Heart right ventricle (tissue), 16 donors: ENCODE data around the gene ATP1A4. TPM values are rescaled to one million over a fixed set of nuclear protein-coding genes. Genes with fewer than 3 reads are reported as not detected.

ENCODE experiments used
- ATAC-seq, 8 donors: fragments of 200-7000 bp; cut with Tn5 transposase; one replicate each; pipeline ENCODE4 v1.9.1; 2020; ENCODE audit warnings: mild to moderate bottlenecking in 8 of 8, moderate library complexity in 8 of 8, moderate number of reproducible peaks in 1 of 8
- DNase-seq, 2 donors: peaks; one replicate each; pipeline ENCODE4 v3.0.0-alpha.2; 2020
- H3K27ac ChIP-seq, 10 donors: fragments of 200-600 bp; sonication (generic) in 2 of 10; one replicate each; pipeline versions ENCODE4 v1.5.0 to v1.8.0; 2020 to 2022; ENCODE audit warnings: mild to moderate bottlenecking in 3 of 10
- H3K27me3 ChIP-seq, 7 donors: fragments of 200-600 bp; one replicate each; pipeline ENCODE4 v1.8.0; 2021 to 2022; ENCODE audit warnings: mild to moderate bottlenecking in 2 of 7
- H3K36me3 ChIP-seq, 9 donors: fragments of 200-600 bp; sonication (generic) in 1 of 9; one replicate each; pipeline versions ENCODE4 v1.5.0 to v1.8.0; 2020 to 2022; ENCODE audit warnings: mild to moderate bottlenecking in 2 of 9
- H3K4me1 ChIP-seq, 9 donors: fragments of 200-600 bp; sonication (generic) in 1 of 9; one replicate each; pipeline versions ENCODE4 v1.5.0 to v1.8.0; 2020 to 2022; ENCODE audit warnings: mild to moderate bottlenecking in 4 of 9
- H3K4me3 ChIP-seq, 10 donors: fragments of 200-600 bp; sonication (generic) in 2 of 10; one replicate each; pipeline versions ENCODE4 v1.5.0 to v1.8.0; 2020 to 2022; ENCODE audit warnings: mild to moderate bottlenecking in 7 of 10, moderate library complexity in 2 of 10
- H3K9me3 ChIP-seq, 11 donors: fragments of 200-600 bp in 10 of 11; sonication (generic) in 2 of 11; one replicate each; pipeline versions ENCODE4 v1.5.0 to v1.8.0; 2013 to 2022; ENCODE audit warnings: mild to moderate bottlenecking in 2 of 11, control low read depth in 1 of 11, moderate library complexity in 1 of 11
- WGBS, 2 donors: extraction: QIAGEN DNeasy Blood & Tissue Kit; methylation state at CpG; one replicate each; pipeline ENCODE4 v1.1.7; 2013; ENCODE audit warnings: inconsistent platforms in 1 of 2; 5-methylcytosine and 5-hydroxymethylcytosine counted together
- intact Hi-C, 10 donors: fragments of 100-400 bp; cut with DNase I; formaldehyde crosslinking; loops; one replicate each; pipeline versions ENCODE4 v1.11.1 to v1.14.2; 2022
- polyA plus RNA-seq, 2 donors: library from polyadenylated mRNA; stranded (reverse); fragments of 200-250 nt; gene quantifications; one replicate each; pipeline ENCODE4 v1.2.3, GENCODE V29; 2013
- total RNA-seq, 10 donors: library from RNA; stranded (reverse); fragmentation: NEBNext Ultra II Directional in 3 of 10; extraction: Animal tissue kit (Norgen Biotek cat#: 25700) in 3 of 10; gene quantifications; one replicate each; pipeline versions ENCODE4 v1.2.1 to v1.2.4, GENCODE V29; 2021 to 2023
- TF ChIP-seq, protein P1 (sequence below), 9 donors: fragments of 200-600 bp; sonication (generic) in 2 of 9; IDR thresholded peaks; one replicate each; pipeline versions ENCODE4 v1.5.0 to v1.8.0; 2021 to 2022; ENCODE audit warnings: antibody characterized with exemption in 9 of 9, mild to moderate bottlenecking in 5 of 9, moderate library complexity in 1 of 9
- donor health status: Arrhythmogenic right ventricular cardiomyopathy.
- donor health status: ischemic (EF 13 %, LVEDD 7.1; RV severe dilation, severe dysfunction).
- donor health status: healthy with polysubstance abuse.
- donor health status: DM: no; HTN: yes; CAD: no.
- donor health status: DM: no; HTN: no; CAD: no.
- donor health status: ischemic (EF 25% LVEDD 6.9; RV normal size, moderate dysfunction).
- donor health status: ischemic (EF 25% LVEDD 5.7; RV mildly dilated, moderate dysfunction).
- donor health status: healthy.
- donor health status: DM: yes; HTN: yes; CAD: no.
- donor health status: Ischemic cardiomyopathy.
- donor health status: ischemic (EF 35%, LVEDD 5.7; RV mildly dilated, moderate dysfunction).
- donor health status: nonischemic (EF 11% LVEDD 7.7; RV severe dilation, severe dysfunction).
- donor health status: DM: yes; HTN: yes; CAD: no.
- donor health status: PGD.
- donor health status: ischemic (EF 29% LVEDD 5.4; RV normal size, mild dysfunction).
- donor health status: nonischemic (EF 23%, LVEDD 6.1; RV moderate dilation, normal function).

ATP1A4 gene
- total and polyA plus RNA-seq, 12 donors: 0.04 to 1.5 (median 0.29) TPM; not detected in 5

- WGBS, 2 donors: 94% methylated on average over 14 of the region's 14 CpGs
- no peak overlapping the region for H3K4me3 ChIP-seq
- H3K27me3 ChIP-seq: no peaks in the 10 kb centered on the region
- peaks cover 0 to 20% (median 0%) of the 10 kb centered on the region in 9 donors for H3K4me1 ChIP-seq
- ATAC-seq (no peak), DNase-seq (no peak)
- intact Hi-C loops: no loop called here
- H3K27ac ChIP-seq: no peak overlapping the region
- H3K9me3 ChIP-seq: no peaks in the 10 kb centered on the region
- peaks cover 0 to 19% (median 0%) of the 10 kb centered on the region in 9 donors for H3K36me3 ChIP-seq
- TF ChIP-seq, protein P1, sequence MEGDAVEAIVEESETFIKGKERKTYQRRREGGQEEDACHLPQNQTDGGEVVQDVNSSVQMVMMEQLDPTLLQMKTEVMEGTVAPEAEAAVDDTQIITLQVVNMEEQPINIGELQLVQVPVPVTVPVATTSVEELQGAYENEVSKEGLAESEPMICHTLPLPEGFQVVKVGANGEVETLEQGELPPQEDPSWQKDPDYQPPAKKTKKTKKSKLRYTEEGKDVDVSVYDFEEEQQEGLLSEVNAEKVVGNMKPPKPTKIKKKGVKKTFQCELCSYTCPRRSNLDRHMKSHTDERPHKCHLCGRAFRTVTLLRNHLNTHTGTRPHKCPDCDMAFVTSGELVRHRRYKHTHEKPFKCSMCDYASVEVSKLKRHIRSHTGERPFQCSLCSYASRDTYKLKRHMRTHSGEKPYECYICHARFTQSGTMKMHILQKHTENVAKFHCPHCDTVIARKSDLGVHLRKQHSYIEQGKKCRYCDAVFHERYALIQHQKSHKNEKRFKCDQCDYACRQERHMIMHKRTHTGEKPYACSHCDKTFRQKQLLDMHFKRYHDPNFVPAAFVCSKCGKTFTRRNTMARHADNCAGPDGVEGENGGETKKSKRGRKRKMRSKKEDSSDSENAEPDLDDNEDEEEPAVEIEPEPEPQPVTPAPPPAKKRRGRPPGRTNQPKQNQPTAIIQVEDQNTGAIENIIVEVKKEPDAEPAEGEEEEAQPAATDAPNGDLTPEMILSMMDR (IDR thresholded peaks at IDR 0.05): no peak
Measured at GRCh38 chr1:160146107-160146506, 5.3 kb upstream of the ATP1A4 start.

DNA sequence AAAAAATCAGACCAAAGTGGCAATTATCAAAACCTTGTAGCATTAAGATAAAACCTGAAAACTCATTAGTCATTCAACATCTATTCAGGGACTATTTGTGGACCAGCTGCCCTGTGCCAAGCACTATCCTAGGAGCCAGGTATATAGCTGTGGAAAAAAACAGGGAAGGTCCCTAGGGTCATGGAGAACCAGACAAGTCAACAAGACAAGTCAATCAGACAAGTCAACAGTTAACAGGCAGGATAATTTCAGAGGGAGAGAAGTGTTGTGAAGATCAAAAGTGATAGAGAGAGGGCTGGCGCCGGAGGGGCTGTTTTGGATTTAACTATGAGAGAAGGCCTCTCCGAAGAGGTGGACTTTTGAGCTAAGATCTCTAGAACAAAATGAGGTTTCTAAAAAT lies 3.3 kb upstream of the ATP1A4 start:
- no peaks in the 10 kb centered on the region for H3K36me3 ChIP-seq
- H3K4me3 ChIP-seq: no peak overlapping the region
- no peaks in the 10 kb centered on the region for H3K9me3 ChIP-seq
- peak in 3 of 8 donors; percentile 52 to 73 (median 64) for ATAC-seq
- intact Hi-C loops: loop anchor here in 1 of 10 donors (2.0 kb wide), 1 partner anchor 21 kb away; no protein-coding TSS in a partner anchor
- H3K4me1 ChIP-seq: peaks cover 0 to 20% (median 0%) of the 10 kb centered on the region in 9 donors
- WGBS, 2 donors: 76 to 79% methylated on average over 3 of the region's 3 CpGs
- peak overlapping the region in 3 of 10 donors; percentile 29 to 40 (median 29) for H3K27ac ChIP-seq
- TF ChIP-seq, protein P1 (IDR thresholded peaks at IDR 0.05): no peak
- no peaks in the 10 kb centered on the region for H3K27me3 ChIP-seq
- no peak for DNase-seq

GRCh38 chr1:160149233-160149632 lies 2.2 kb upstream of the ATP1A4 start:
- intact Hi-C loops: loop anchor here in 1 of 10 donors (2.0 kb wide), 1 partner anchor 20 kb away; no protein-coding TSS in a partner anchor
- Histone ChIP-seq H3K4me3 (no peak overlapping the region), H3K9me3 (no peaks in the 10 kb centered on the region), H3K4me1 (peaks cover 0 to 20% (median 0%) of the 10 kb centered on the region in 9 donors), H3K27me3 (no peaks in the 10 kb centered on the region), H3K36me3 (no peaks in the 10 kb centered on the region), H3K27ac (no peak overlapping the region)
- no peak for DNase-seq
- TF ChIP-seq, protein P1 (IDR thresholded peaks at IDR 0.05): no peak
- no peak for ATAC-seq

GRCh38 chr1:160149716-160150115 lies 1.7 kb upstream of the ATP1A4 start:
- TF ChIP-seq, protein P1 (IDR thresholded peaks at IDR 0.05): no peak
- 66 to 69% methylated on average over 2 of the region's 2 CpGs for whole genome bisulfite sequencing, 2 donors
- Histone ChIP-seq H3K4me1 (peaks cover 0 to 20% (median 0%) of the 10 kb centered on the region in 9 donors), H3K9me3 (no peaks in the 10 kb centered on the region), H3K27ac (no peak overlapping the region), H3K4me3 (no peak overlapping the region), H3K36me3 (no peaks in the 10 kb centered on the region), H3K27me3 (no peaks in the 10 kb centered on the region)
- intact Hi-C loops: loop anchor here in 1 of 10 donors (2.0 kb wide), 1 partner anchor 19 kb away; no protein-coding TSS in a partner anchor
- no peak for DNase-seq
- no peak for ATAC-seq
